Activated CD8-positive, alpha-beta T cell treated with anti-CD3 and anti-CD28 coated beads for 36 hours (primary cell): ENCODE data around the gene AGBL4. TPM values are rescaled to one million over a fixed set of nuclear protein-coding genes. Genes with fewer than 3 reads are reported as not detected.

Experiments
- ATAC-seq: fragments of 200-7000 bp; cut with Tn5 transposase; one replicate; pipeline ENCODE4 v1.10.0; 2021; ENCODE audit warnings: mild to moderate bottlenecking, moderate library complexity
- CTCF ChIA-PET: fragments of 350-600 bp; sonication (Branson Sonifier 250); formaldehyde crosslinking; loops from one replicate; lab custom pipeline; 2021; ENCODE audit warnings: antibody characterized with exemption; lab: Charles Lee
- POLR2A ChIA-PET: fragments of 350-600 bp; sonication (Branson Sonifier 250); formaldehyde crosslinking; loops from one replicate; lab custom pipeline; 2021; ENCODE audit warnings: antibody characterized with exemption; lab: Charles Lee
- DNase-seq: peaks from one replicate; pipeline ENCODE4 v3.0.0-alpha.2; 2020
- H3K27ac Mint-ChIP-seq: one replicate; pipeline ENCODE4 v1.8.0; 2021; ENCODE audit warnings: mild to moderate bottlenecking, mixed read lengths
- H3K27me3 Mint-ChIP-seq: one replicate; pipeline ENCODE4 v1.8.0; 2021; ENCODE audit warnings: mixed read lengths
- H3K36me3 Mint-ChIP-seq: one replicate; pipeline ENCODE4 v1.8.0; 2021; ENCODE audit warnings: low read depth, mixed read lengths
- H3K4me1 Mint-ChIP-seq: one replicate; pipeline ENCODE4 v1.8.0; 2021; ENCODE audit warnings: low read depth, mixed read lengths
- H3K4me3 Mint-ChIP-seq: one replicate; pipeline ENCODE4 v1.8.0; 2021; ENCODE audit warnings: mild to moderate bottlenecking, moderate library complexity, mixed read lengths
- H3K9me3 Mint-ChIP-seq: one replicate; pipeline ENCODE4 v1.8.0; 2021; ENCODE audit warnings: mixed read lengths
- intact Hi-C: fragments of 100-400 bp; cut with micrococcal nuclease; formaldehyde crosslinking; loops from one replicate; pipeline ENCODE4 v1.10.0; 2022
- total RNA-seq, 2 experiments: library from RNA; stranded (reverse); gene quantifications; one replicate each; pipeline ENCODE4 v1.2.3, GENCODE V29; 2021
- TF ChIP-seq, protein P1 (sequence below): fragments of 200-600 bp; IDR thresholded peaks from one replicate; pipeline ENCODE4 v1.8.0; 2022; ENCODE audit warnings: antibody characterized with exemption, mild to moderate bottlenecking

The AGBL4 gene
- total RNA-seq, 2 experiments from 2014 or later, result 0.14 TPM; not detected in 1

- Mint-ChIP-seq H3K27ac (no peak overlapping the region), H3K4me3 (no peak overlapping the region), H3K27me3 (peaks cover 3% of the 10 kb centered on the region), H3K4me1 (no peaks in the 10 kb centered on the region), H3K36me3 (no peaks in the 10 kb centered on the region), H3K9me3 (no peaks in the 10 kb centered on the region)
- TF ChIP-seq, protein P1, sequence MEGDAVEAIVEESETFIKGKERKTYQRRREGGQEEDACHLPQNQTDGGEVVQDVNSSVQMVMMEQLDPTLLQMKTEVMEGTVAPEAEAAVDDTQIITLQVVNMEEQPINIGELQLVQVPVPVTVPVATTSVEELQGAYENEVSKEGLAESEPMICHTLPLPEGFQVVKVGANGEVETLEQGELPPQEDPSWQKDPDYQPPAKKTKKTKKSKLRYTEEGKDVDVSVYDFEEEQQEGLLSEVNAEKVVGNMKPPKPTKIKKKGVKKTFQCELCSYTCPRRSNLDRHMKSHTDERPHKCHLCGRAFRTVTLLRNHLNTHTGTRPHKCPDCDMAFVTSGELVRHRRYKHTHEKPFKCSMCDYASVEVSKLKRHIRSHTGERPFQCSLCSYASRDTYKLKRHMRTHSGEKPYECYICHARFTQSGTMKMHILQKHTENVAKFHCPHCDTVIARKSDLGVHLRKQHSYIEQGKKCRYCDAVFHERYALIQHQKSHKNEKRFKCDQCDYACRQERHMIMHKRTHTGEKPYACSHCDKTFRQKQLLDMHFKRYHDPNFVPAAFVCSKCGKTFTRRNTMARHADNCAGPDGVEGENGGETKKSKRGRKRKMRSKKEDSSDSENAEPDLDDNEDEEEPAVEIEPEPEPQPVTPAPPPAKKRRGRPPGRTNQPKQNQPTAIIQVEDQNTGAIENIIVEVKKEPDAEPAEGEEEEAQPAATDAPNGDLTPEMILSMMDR, result no peak
- no peak for DNase-seq
- intact Hi-C loops, result no loop called here
- ChIA-PET CTCF (no interaction called here), POLR2A (no interaction called here)
- no peak for ATAC-seq
Measured at GRCh38 chr1:48592330-48592729, 1431.4 kb downstream of the AGBL4 start.

DNA sequence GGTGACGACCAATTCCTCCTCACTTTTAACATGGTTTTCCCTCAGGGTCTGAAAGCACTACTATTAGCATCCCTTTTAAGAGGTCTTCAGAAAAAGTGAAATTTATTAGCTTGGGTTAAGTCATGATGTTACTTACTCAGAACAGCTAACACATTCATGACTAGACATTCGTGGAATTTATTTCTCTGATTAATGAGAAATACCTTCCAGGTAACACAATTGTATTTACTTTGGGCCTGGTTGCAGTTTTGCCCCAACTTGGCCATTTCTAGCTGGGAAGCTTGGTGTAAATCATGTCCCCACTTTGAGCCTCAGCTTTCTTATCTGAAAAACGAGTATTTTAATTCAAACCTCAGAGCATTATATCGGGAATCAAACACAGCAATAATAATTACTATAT, 1432.6 kb downstream of the AGBL4 start:
- Mint-ChIP-seq H3K27me3 (peaks cover 3% of the 10 kb centered on the region), H3K9me3 (no peaks in the 10 kb centered on the region), H3K4me1 (no peaks in the 10 kb centered on the region), H3K4me3 (no peak overlapping the region), H3K36me3 (no peaks in the 10 kb centered on the region), H3K27ac (no peak overlapping the region)
- TF ChIP-seq, protein P1, result no peak
- intact Hi-C loops, result no loop called here
- ChIA-PET CTCF (interaction anchor here (1.5 kb wide), 1 partner anchor 87 kb away, joined by 3 read pairs; no protein-coding TSS in a partner anchor), POLR2A (no interaction called here)
- DNase-seq (no peak), ATAC-seq (no peak)

DNA sequence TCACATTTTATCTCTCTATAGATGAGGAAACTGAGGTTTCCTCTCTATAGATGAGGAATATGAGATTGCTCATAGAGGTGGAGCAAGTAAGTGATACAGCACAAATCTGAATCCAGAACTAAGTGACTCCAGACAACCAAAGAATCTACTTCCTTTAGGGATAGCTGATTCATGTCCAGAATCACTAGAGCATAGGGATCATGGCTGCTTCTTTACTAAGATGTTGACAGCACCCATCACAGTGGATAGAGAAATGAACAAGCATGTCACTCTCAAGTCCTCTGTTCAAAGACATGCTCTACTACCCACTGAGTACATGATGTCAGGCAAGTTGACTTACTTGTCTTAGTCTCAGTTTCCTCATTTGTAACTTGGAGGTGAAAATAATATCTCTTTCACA, 1435.7 kb downstream of the AGBL4 start:
- Mint-ChIP-seq H3K27ac (no peak overlapping the region), H3K27me3 (peaks cover 3% of the 10 kb centered on the region), H3K4me3 (no peak overlapping the region), H3K36me3 (no peaks in the 10 kb centered on the region), H3K4me1 (no peaks in the 10 kb centered on the region), H3K9me3 (no peaks in the 10 kb centered on the region)
- POLR2A ChIA-PET, result no interaction called here
- intact Hi-C loops, result no loop called here
- TF ChIP-seq, protein P1, result no peak
- ATAC-seq (no peak), DNase-seq (no peak)
- CTCF ChIA-PET, result no interaction called here

- H3K9me3 Mint-ChIP-seq, result no peaks in the 10 kb centered on the region
- no peak for DNase-seq
- no peak for ATAC-seq
- no peak overlapping the region for H3K27ac Mint-ChIP-seq
- CTCF ChIA-PET, result interaction anchor here (1.6 kb wide), 1 partner anchor 95 kb away, joined by 3 read pairs; no protein-coding TSS in a partner anchor
- intact Hi-C loops, result no loop called here
- TF ChIP-seq, protein P1, result no peak
- no peak overlapping the region for H3K4me3 Mint-ChIP-seq
- no peaks in the 10 kb centered on the region for H3K36me3 Mint-ChIP-seq
- H3K27me3 Mint-ChIP-seq, result peaks cover 2% of the 10 kb centered on the region
- H3K4me1 Mint-ChIP-seq, result no peaks in the 10 kb centered on the region
- POLR2A ChIA-PET, result interaction anchor here (0.6 kb wide), 1 partner anchor 494 kb away, joined by 4 read pairs; no protein-coding TSS in a partner anchor
Measured at GRCh38 chr1:48582408-48582807, 1441.3 kb downstream of the AGBL4 start.

GRCh38 chr1:48581270-48581669, 1442.5 kb downstream of the AGBL4 start:
- CTCF ChIA-PET, result interaction anchor here (1.5 to 1.6 kb wide), 2 partner anchors 21 to 96 kb away, joined by 3 to 6 read pairs; no protein-coding TSS in a partner anchor
- ATAC-seq (no peak), DNase-seq (no peak)
- Mint-ChIP-seq H3K27ac (no peak overlapping the region), H3K4me3 (no peak overlapping the region), H3K36me3 (no peaks in the 10 kb centered on the region), H3K4me1 (no peaks in the 10 kb centered on the region), H3K9me3 (no peaks in the 10 kb centered on the region), H3K27me3 (peaks cover 2% of the 10 kb centered on the region)
- intact Hi-C loops, result no loop called here
- TF ChIP-seq, protein P1, result no peak
- POLR2A ChIA-PET, result no interaction called here
